Nephron progenitor cell (in vitro differentiated cells): ENCODE data around the gene FOXL3.

Source experiments
- DNase-seq: peaks from one replicate; pipeline ENCODE4 v3.0.0; 2021
- H3K27ac Mint-ChIP-seq: 2 replicates; pipeline ENCODE4 v1.8.0; 2021; ENCODE audit warnings: mild to moderate bottlenecking, moderate library complexity, mixed read lengths
- H3K27me3 Mint-ChIP-seq: 2 replicates; pipeline ENCODE4 v1.8.0; 2021; ENCODE audit warnings: mild to moderate bottlenecking, low read depth, mixed read lengths; ENCODE audit not compliant: poor library complexity
- H3K36me3 Mint-ChIP-seq: 2 replicates; pipeline ENCODE4 v1.8.0; 2021; ENCODE audit warnings: low read depth, mixed read lengths
- H3K4me1 Mint-ChIP-seq: 2 replicates; pipeline ENCODE4 v1.8.0; 2021; ENCODE audit warnings: mixed read lengths
- H3K4me3 Mint-ChIP-seq: 2 replicates; pipeline ENCODE4 v1.8.0; 2021; ENCODE audit warnings: mild to moderate bottlenecking, moderate library complexity, mixed read lengths
- H3K9me3 Mint-ChIP-seq: 2 replicates; pipeline ENCODE4 v1.8.0; 2021; ENCODE audit warnings: mild to moderate bottlenecking, moderate library complexity, mixed read lengths
- TF ChIP-seq, protein P1 (sequence below): fragments of 200-600 bp; sonication (generic); IDR thresholded peaks from 2 replicates; pipeline ENCODE4 v1.5.0; 2021; ENCODE audit warnings: antibody characterized with exemption

FOXL3 gene

GRCh38 chr7:269721-270120, 20.2 kb upstream of the FOXL3 start:
- Mint-ChIP-seq H3K27me3 (peaks cover 18% of the 10 kb centered on the region), H3K36me3 (no peaks in the 10 kb centered on the region), H3K4me3 (no peak overlapping the region), H3K4me1 (no peaks in the 10 kb centered on the region), H3K9me3 (peaks cover 68% of the 10 kb centered on the region), H3K27ac (no peak overlapping the region)
- TF ChIP-seq, protein P1, sequence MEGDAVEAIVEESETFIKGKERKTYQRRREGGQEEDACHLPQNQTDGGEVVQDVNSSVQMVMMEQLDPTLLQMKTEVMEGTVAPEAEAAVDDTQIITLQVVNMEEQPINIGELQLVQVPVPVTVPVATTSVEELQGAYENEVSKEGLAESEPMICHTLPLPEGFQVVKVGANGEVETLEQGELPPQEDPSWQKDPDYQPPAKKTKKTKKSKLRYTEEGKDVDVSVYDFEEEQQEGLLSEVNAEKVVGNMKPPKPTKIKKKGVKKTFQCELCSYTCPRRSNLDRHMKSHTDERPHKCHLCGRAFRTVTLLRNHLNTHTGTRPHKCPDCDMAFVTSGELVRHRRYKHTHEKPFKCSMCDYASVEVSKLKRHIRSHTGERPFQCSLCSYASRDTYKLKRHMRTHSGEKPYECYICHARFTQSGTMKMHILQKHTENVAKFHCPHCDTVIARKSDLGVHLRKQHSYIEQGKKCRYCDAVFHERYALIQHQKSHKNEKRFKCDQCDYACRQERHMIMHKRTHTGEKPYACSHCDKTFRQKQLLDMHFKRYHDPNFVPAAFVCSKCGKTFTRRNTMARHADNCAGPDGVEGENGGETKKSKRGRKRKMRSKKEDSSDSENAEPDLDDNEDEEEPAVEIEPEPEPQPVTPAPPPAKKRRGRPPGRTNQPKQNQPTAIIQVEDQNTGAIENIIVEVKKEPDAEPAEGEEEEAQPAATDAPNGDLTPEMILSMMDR: no peak
- no peak for DNase-seq

DNA sequence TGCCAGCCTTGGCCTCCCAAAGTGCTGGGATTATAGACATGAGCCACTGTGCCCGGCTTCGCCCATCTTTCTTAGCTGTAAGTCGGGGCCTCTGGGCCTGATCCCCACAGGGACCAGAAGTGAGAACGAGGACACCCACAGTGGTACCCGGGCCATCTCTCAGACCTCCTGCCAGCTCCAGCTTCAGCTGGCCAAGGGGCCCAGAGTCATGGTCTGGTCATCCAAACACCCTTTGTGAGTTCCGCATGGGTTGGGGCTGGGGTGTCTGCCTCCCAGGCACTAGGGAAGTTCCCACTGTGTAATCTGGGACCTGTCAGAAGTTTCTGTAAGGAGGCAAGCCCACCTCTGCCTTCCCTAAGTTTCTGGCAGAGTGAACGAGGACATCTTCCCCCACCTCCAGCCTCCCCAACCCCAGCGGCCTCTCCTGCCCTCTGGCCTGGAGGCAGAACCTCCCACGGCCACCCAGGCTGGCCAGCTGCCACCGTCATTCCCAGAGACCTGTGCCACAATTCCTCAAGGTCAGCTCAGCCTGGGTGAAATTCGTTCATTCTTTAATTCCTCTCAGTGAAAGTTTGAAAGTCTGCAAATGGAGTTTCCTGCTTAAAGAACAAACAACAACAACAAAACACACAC, 19.5 kb upstream of the FOXL3 start:
- TF ChIP-seq, protein P1: no peak
- Mint-ChIP-seq H3K36me3 (no peaks in the 10 kb centered on the region), H3K4me1 (no peaks in the 10 kb centered on the region), H3K9me3 (peaks cover 68% of the 10 kb centered on the region), H3K27me3 (peaks cover 21% of the 10 kb centered on the region), H3K27ac (no peak overlapping the region), H3K4me3 (no peak overlapping the region)
- DNase-seq: no peak

DNA sequence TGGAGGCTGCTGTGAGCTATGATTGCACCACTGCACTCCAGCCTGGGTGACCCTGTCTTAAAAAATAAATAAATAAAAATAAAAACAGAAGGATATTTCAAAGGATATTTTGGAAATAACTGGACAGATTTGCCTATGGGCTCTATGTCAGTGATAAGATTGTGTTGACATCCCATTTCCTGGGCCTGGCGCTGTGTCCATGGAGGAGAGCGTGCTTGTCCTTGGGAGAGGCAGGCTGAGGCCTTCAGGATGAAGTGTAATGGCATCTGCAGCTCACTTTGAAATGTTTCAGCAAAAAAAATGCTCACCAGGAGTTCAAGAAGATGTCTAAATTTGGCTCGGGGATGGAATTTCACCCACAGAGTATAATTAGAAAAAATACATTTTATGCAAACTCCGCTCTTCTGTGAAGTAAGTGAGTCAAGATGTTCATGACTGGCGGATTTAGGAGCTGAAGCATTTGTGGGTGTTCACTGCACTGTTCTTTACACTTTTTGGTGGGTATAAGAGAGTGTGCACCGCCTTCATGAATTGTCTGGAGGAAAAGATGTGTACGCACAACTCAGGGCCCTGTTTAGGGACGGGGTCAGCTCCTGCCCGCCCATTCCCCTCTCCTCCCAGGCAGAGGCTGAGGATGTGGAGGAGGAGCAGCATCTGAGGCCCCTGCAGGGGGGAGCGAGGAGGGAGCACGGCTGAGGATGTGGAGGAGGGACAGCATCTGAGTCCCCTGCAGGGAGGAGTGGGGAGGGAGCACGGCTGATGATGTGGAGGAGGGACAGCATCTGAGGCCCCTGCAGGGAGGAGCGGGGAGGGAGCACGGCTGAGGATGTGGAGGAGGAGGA, 18.5 kb upstream of the FOXL3 start:
- DNase-seq: no peak
- Mint-ChIP-seq H3K4me3 (no peak overlapping the region), H3K36me3 (no peaks in the 10 kb centered on the region), H3K27ac (no peak overlapping the region), H3K9me3 (peaks cover 69% of the 10 kb centered on the region), H3K27me3 (peaks cover 21% of the 10 kb centered on the region), H3K4me1 (no peaks in the 10 kb centered on the region)
- TF ChIP-seq, protein P1: no peak

DNA sequence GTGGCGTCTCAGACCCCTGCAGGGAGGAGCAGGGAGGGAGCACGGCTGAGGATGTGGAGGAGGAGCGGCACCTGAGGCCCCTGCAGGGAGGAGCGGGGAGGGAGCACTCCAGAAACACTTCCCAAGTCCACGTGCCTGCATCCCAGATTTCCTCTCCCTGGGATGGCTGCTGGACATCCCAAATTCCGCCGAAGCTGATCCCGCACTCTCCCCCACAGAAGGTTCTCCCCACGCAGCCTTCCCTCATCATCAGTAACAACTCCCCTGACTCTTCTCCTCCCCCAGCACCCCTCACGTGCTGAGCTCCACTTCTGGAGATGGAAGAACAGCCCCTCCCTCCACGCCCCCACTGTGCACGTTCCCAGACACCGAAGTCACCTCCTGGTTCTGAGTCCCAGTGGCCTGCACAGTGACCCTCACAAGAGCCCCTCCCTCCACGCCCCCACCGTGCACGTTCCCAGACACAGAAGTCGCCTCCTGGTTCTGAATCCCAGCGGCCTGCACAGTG, 17.8 kb upstream of the FOXL3 start:
- Mint-ChIP-seq H3K9me3 (peaks cover 74% of the 10 kb centered on the region), H3K36me3 (no peaks in the 10 kb centered on the region), H3K27ac (no peak overlapping the region), H3K4me1 (no peaks in the 10 kb centered on the region), H3K27me3 (peaks cover 24% of the 10 kb centered on the region), H3K4me3 (no peak overlapping the region)
- TF ChIP-seq, protein P1: no peak
- no peak for DNase-seq

- DNase-seq: no peak
- H3K36me3 Mint-ChIP-seq: no peaks in the 10 kb centered on the region
- peaks cover 25% of the 10 kb centered on the region for H3K27me3 Mint-ChIP-seq
- H3K27ac Mint-ChIP-seq: no peak overlapping the region
- H3K9me3 Mint-ChIP-seq: peaks cover 77% of the 10 kb centered on the region
- H3K4me1 Mint-ChIP-seq: no peaks in the 10 kb centered on the region
- TF ChIP-seq, protein P1: no peak
- no peak overlapping the region for H3K4me3 Mint-ChIP-seq
Measured at GRCh38 chr7:272631-273030, 17.3 kb upstream of the FOXL3 start.
